ENCODE data around the gene KBTBD7.

The KBTBD7 gene

GRCh38 chr13:41145136-41145908 is 49.0 kb downstream of the KBTBD7 start:
- in situ Hi-C loops (cut with HindIII; ENCODE audit: low pct_unique_long_range_greater_than_20kb, low sequenced_read_pairs): no loop called here
- TF ChIP-seq JUND (IDR thresholded peaks at IDR 0.05; ENCODE audit: low read depth): no peak
- DNase-seq (ENCODE audit: low read depth in 1 of 2, low spot score in 1 of 2): no peak

GRCh38 chr13:41144576-41144975 is 49.8 kb downstream of the KBTBD7 start:
- no peak for TF ChIP-seq JUND (IDR thresholded peaks at IDR 0.05; ENCODE audit: low read depth)
- no peak for DNase-seq (ENCODE audit: low read depth in 1 of 2, low spot score in 1 of 2)
- in situ Hi-C loops (cut with HindIII; ENCODE audit: low pct_unique_long_range_greater_than_20kb, low sequenced_read_pairs): no loop called here
